Right lobe of liver (tissue), 4 donors: ENCODE results near the gene SP7.
"Not testable (repeated sequence)": the region's sequence is repeated elsewhere in the genome, so short reads cannot be mapped to it uniquely, and the experiment has no call there.

Experiments
- CTCF ChIP-seq, 4 donors: fragments of 200-600 bp in 3 of 4; fragments of 450-650 bp in 1 of 4; IDR thresholded peaks; one replicate each; pipeline versions ENCODE4 v1.5.1 to v1.8.0; 2016 to 2022; ENCODE audit warnings: antibody characterized with exemption in 4 of 4, mild to moderate bottlenecking in 2 of 4
- POLR2A ChIP-seq: fragments of 450-650 bp; IDR thresholded peaks from one replicate; pipeline ENCODE4 v1.6.1; 2017; ENCODE audit warnings: antibody characterized with exemption, mild to moderate bottlenecking
- donor health status: DM: no; HTN: no; CAD: no.
- donor health status: DM: no; HTN: no; CAD: no.
- donor health status: DM: no; HTN: yes; CAD: no.

GRCh38 chr12:53297106-53297505, 39.0 kb downstream of the SP7 start:
- not testable (repeated sequence) for TF ChIP-seq CTCF (IDR thresholded peaks at IDR 0.05); POLR2A
